Neural progenitor cell (in vitro differentiated cells): Measurements from ENCODE around the gene TAS1R1. TPM values are rescaled to one million over a fixed set of nuclear protein-coding genes. Genes with fewer than 3 reads are reported as not detected.

Source experiments
- DNase-seq: peaks from one replicate; pipeline ENCODE4 v3.0.0-alpha.2; 2016; ENCODE audit warnings: low spot score
- H2AFZ ChIP-seq: fragments of 200-600 bp; sonication (generic); replicated peaks from 2 replicates; pipeline ENCODE4 v1.6.1; 2016; ENCODE audit warnings: antibody characterized with exemption
- H3F3A ChIP-seq: fragments of 200-600 bp; sonication (generic); 2 replicates; pipeline ENCODE4 v1.6.1; 2016; ENCODE audit warnings: antibody characterized with exemption, low read depth
- H3K27ac ChIP-seq: fragments of 200-600 bp; sonication (generic); 2 replicates; pipeline ENCODE4 v1.5.1; 2016; ENCODE audit warnings: mild to moderate bottlenecking
- H3K27me3 ChIP-seq: fragments of 200-600 bp; sonication (generic); 2 replicates; pipeline ENCODE4 v1.6.1; 2016; ENCODE audit warnings: mild to moderate bottlenecking, moderate library complexity
- H3K36me3 ChIP-seq: fragments of 200-600 bp; sonication (generic); 2 replicates; pipeline ENCODE4 v1.5.1; 2016
- H3K4me1 ChIP-seq: fragments of 200-600 bp; sonication (generic); 2 replicates; pipeline ENCODE4 v1.6.1; 2016; ENCODE audit warnings: mixed run types
- H3K4me2 ChIP-seq: fragments of 200-600 bp; sonication (generic); 2 replicates; pipeline ENCODE4 v1.6.1; 2016
- H3K4me3 ChIP-seq: fragments of 200-600 bp; sonication (generic); 2 replicates; pipeline ENCODE4 v1.5.1; 2016
- H3K79me2 ChIP-seq: fragments of 200-600 bp; sonication (generic); 2 replicates; pipeline ENCODE4 v1.6.1; 2016; ENCODE audit warnings: low read depth
- H3K9ac ChIP-seq: fragments of 200-600 bp; sonication (generic); 2 replicates; pipeline ENCODE4 v1.6.1; 2016
- H3K9me3 ChIP-seq: fragments of 200-600 bp; sonication (generic); 2 replicates; pipeline ENCODE4 v1.5.1; 2016; ENCODE audit warnings: low read depth
- H4K20me1 ChIP-seq: fragments of 200-600 bp; sonication (generic); 2 replicates; pipeline ENCODE4 v1.6.1; 2016; ENCODE audit warnings: low read depth
- H3K27ac Mint-ChIP-seq: 3 replicates; pipeline ENCODE4 v1.8.0; 2021; ENCODE audit warnings: mixed read lengths
- H3K27me3 Mint-ChIP-seq: 2 replicates; pipeline ENCODE4 v1.8.0; 2022; ENCODE audit warnings: low read depth, mild to moderate bottlenecking, inconsistent platforms, moderate library complexity, mixed read lengths; ENCODE audit not compliant: insufficient read depth
- H3K36me3 Mint-ChIP-seq: 3 replicates; pipeline ENCODE4 v1.8.0; 2021; ENCODE audit warnings: mixed read lengths
- H3K4me1 Mint-ChIP-seq: 3 replicates; pipeline ENCODE4 v1.8.0; 2021; ENCODE audit warnings: mixed read lengths
- H3K4me3 Mint-ChIP-seq: 3 replicates; pipeline ENCODE4 v1.8.0; 2021; ENCODE audit warnings: mild to moderate bottlenecking, moderate library complexity, mixed read lengths
- H3K9me3 Mint-ChIP-seq: 3 replicates; pipeline ENCODE4 v1.8.0; 2020; ENCODE audit warnings: mixed read lengths
- CTCF ChIP-seq: fragments of 200-600 bp; sonication (generic); IDR thresholded peaks from 2 replicates; pipeline ENCODE4 v1.5.1; 2017; ENCODE audit warnings: antibody characterized with exemption, mild to moderate bottlenecking
- EZH2 ChIP-seq: fragments of 200-600 bp; sonication (generic); IDR thresholded peaks from 2 replicates; pipeline ENCODE4 v1.6.1; 2017; ENCODE audit warnings: antibody characterized with exemption, mild to moderate bottlenecking, moderate library complexity
- EZH2phosphoT487 ChIP-seq: fragments of 200-600 bp; sonication (generic); IDR thresholded peaks from 2 replicates; pipeline ENCODE4 v1.6.1; 2017; ENCODE audit warnings: antibody characterized with exemption
- total RNA-seq: library from RNA; depleted of rRNA; stranded (reverse); fragments of >200 nt; gene quantifications from 2 replicates; pipeline ENCODE4 v1.2.3, GENCODE V29; 2015; ENCODE audit warnings: low replicate concordance

The TAS1R1 gene
- total RNA-seq, 1 donor from 2014 or later, result not detected

DNA sequence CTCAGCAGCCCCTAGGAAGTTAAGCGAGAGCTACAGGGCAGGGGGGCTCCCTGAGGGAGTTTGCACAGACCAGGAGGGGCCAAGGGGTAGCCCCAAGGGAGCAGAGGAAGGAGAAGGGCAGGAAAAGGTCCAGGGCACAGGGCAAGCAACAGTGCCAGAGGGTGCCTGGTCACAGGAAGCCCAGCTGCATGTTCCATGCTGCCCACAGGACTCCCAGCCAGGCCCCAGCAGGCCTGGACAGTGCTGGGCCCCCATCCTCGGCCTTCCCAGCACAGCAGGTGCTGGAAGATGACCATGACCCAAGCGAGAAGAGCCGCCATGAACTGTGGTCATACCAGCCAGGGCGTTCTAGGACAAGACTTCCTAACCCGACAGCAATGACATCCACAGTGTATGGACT lies 36.5 kb downstream of the TAS1R1 start:
- H3K27ac ChIP-seq, result no peak overlapping the region
- no peaks in the 10 kb centered on the region for H3K79me2 ChIP-seq
- no peak overlapping the region for H3K4me3 Mint-ChIP-seq
- no peaks in the 10 kb centered on the region for H3K36me3 ChIP-seq
- H3K9me3 ChIP-seq, result no peaks in the 10 kb centered on the region
- H3F3A ChIP-seq, result no peaks in the 10 kb centered on the region
- H3K36me3 Mint-ChIP-seq, result peaks cover 10% of the 10 kb centered on the region
- H4K20me1 ChIP-seq, result peaks cover 12% of the 10 kb centered on the region
- no peak overlapping the region for H3K27ac Mint-ChIP-seq
- DNase-seq, result no peak
- no peak overlapping the region for H3K4me3 ChIP-seq
- H3K27me3 Mint-ChIP-seq, result peaks cover 4% of the 10 kb centered on the region
- no peaks in the 10 kb centered on the region for H3K9me3 Mint-ChIP-seq
- no peaks in the 10 kb centered on the region for H3K4me1 ChIP-seq
- H3K27me3 ChIP-seq, result no peaks in the 10 kb centered on the region
- no peak overlapping the region for H3K4me2 ChIP-seq
- H3K9ac ChIP-seq, result no peak overlapping the region
- no peak overlapping the region for H2AFZ ChIP-seq
- H3K4me1 Mint-ChIP-seq, result no peaks in the 10 kb centered on the region
- TF ChIP-seq CTCF, result no peak
- TF ChIP-seq EZH2, result no peak
- no peak for TF ChIP-seq EZH2phosphoT487

DNA sequence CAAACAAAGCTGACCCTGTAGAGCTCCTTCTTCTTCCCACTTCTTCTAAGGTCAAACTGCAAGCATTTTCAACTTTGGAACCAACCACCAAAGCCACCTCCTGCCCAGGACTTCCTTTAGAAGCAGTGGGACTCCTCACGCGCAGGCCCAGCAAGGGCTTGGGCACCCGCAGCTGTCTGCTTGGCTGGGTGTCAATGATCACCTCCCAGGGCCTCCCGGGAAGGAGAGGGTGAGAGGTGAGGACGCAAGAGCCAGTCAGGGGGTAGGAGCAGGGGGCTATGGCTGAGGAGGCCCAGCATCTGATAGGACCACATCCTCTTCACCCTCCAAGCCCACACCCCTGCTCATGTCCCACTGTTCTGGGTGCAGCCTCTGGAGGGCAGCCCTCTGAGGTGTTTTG lies 37.3 kb downstream of the TAS1R1 start:
- Histone ChIP-seq H3K4me2 (no peak overlapping the region), H3F3A (no peaks in the 10 kb centered on the region), H3K9ac (no peak overlapping the region), H3K4me1 (no peaks in the 10 kb centered on the region), H3K36me3 (no peaks in the 10 kb centered on the region), H3K79me2 (no peaks in the 10 kb centered on the region), H2AFZ (no peak overlapping the region), H4K20me1 (peaks cover 15% of the 10 kb centered on the region), H3K27ac (no peak overlapping the region), H3K9me3 (no peaks in the 10 kb centered on the region), H3K4me3 (no peak overlapping the region), H3K27me3 (no peaks in the 10 kb centered on the region)
- H3K4me1 Mint-ChIP-seq, result no peaks in the 10 kb centered on the region
- H3K27ac Mint-ChIP-seq, result no peak overlapping the region
- TF ChIP-seq EZH2phosphoT487 (no peak), EZH2 (no peak), CTCF (no peak)
- no peak overlapping the region for H3K4me3 Mint-ChIP-seq
- peaks cover 4% of the 10 kb centered on the region for H3K27me3 Mint-ChIP-seq
- no peaks in the 10 kb centered on the region for H3K9me3 Mint-ChIP-seq
- DNase-seq, result no peak
- peaks cover 10% of the 10 kb centered on the region for H3K36me3 Mint-ChIP-seq

- DNase-seq, result no peak
- Histone ChIP-seq H3K27me3 (no peaks in the 10 kb centered on the region), H3K4me2 (no peak overlapping the region), H3K9me3 (no peaks in the 10 kb centered on the region), H2AFZ (no peak overlapping the region), H4K20me1 (peaks cover 15% of the 10 kb centered on the region), H3K4me3 (no peak overlapping the region), H3F3A (no peaks in the 10 kb centered on the region), H3K9ac (no peak overlapping the region), H3K27ac (no peak overlapping the region), H3K4me1 (no peaks in the 10 kb centered on the region), H3K79me2 (peaks cover 5% of the 10 kb centered on the region), H3K36me3 (no peaks in the 10 kb centered on the region)
- H3K9me3 Mint-ChIP-seq, result no peaks in the 10 kb centered on the region
- TF ChIP-seq EZH2phosphoT487 (no peak), CTCF (no peak), EZH2 (no peak)
- no peaks in the 10 kb centered on the region for H3K4me1 Mint-ChIP-seq
- no peak overlapping the region for H3K4me3 Mint-ChIP-seq
- peaks cover 8% of the 10 kb centered on the region for H3K36me3 Mint-ChIP-seq
- peaks cover 2% of the 10 kb centered on the region for H3K27me3 Mint-ChIP-seq
- H3K27ac Mint-ChIP-seq, result no peak overlapping the region
Observed at GRCh38 chr1:6592865-6593593, 37.9 kb downstream of the TAS1R1 start.
